GM03348 (cell line): ENCODE data around the gene CIROP.
A peak's percentile ranks its signal among the peaks of the same experiment; 100 is the strongest.
"Not testable (repeated sequence)": the region's sequence is repeated elsewhere in the genome, so short reads cannot be mapped to it uniquely, and the experiment has no call there.

Source experiments
- DNase-seq: peaks from one replicate; pipeline ENCODE4 v3.0.0; 2012; ENCODE audit warnings: low spot score

Gene CIROP

DNA sequence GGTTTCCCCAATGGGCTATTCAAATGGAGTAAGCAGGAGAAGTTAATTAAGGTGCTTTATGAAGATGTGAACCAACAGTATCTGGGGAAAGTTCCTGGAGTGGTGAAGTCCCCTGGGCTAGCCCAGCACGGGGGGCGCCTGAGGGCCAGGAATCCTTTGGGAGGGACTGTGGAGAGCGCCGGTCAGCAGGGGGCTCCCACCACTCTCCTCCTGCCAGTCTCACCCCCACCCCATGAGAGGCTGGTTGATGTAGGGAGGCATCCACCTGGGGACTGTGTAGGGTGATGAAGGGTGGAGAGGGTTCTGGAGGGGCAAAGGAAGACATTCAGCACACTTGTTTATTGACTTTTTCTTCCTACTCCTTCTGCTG is 9.9 kb upstream of the CIROP start:
- DNase-seq, result no peak

DNA sequence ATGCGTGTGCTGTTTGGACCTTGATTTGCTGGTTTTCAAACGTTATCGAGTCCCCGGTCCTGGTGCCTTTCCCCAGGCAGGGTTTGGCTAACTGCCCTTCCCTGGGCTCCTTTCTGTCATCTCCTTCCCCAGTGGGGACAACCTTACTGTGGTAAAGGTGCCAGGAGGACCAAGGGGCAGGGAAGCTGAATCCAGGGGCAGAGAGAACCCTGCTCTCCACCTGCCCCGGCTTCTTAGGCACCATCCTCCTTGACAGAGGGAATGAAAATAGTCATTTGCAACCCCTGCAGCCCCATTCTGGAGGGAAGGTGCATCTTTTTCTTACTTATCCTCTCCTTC is 9.3 kb upstream of the CIROP start:
- DNase-seq, result no peak

DNA sequence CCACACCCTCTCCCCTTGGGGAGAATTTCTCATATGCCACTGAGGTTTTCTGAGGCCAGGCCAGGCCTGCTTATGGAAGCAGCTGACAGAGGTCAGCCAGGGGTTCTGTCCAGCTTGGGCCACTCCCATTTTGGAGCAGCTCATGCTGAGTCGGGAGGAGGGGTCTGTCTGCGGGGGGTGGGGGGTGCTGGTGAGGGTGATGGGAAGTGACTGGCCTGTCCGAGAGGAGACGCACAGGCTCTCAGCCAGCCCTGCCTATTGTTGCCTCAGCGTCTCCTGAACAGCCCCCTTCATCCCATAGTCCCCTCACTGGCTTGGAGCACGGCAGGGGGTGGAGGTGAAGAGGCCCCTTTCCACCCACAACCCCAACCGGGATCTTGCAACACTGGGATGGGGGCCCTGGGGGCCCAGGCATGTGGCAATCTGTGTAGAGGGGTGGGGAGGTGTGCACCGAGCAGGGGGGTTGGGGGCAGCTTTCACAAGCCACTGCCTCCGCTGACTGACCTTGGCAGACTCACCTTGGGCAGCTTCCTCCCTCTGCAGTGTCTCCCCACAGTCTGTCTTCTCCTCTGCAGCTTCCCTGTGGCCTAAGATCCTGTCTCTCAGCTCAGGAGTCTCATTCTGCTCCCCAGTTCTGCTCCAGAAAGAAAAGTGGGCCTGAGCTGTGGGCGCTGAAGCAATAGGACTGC is 8.8 kb upstream of the CIROP start:
- no peak for DNase-seq

GRCh38 chr14:23112359-23113178 is 7.8 kb upstream of the CIROP start:
- no peak for DNase-seq

DNA sequence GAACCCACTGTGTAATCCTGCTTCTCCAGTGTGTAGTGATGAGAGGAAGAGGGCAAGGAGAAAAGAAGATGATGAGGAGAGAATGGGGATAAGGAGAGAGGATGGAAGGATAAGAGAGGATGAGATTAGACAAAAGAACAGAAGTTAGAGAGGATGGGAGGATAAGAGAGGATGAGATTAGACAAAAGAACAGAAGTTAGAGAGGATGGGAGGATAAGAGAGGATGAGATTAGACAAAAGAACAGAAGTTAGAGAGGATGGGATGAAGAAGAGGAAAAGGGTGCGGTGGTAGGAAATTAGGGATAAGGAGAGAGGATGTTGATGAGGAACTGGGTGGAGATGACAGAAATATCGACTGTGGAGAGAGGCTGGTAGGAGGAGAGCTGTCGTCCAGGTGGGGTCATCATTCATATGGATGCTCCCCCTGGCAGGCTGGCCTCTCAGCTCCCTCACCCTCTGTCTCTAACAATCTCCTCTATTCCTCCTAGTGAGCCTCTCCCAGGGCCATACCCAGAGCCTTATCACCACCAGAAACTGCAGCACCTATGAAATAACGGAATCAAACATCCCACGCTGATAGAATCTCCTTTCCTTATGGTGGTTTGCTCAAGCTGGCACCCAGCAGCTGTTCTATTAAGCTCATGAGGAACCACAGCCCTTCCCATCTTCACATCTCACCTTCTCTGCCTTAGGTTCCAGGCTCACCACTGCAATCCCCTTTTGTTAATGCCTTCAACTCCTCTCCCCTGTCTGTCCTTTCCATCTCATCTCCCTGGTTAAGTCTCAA is 6.0 kb upstream of the CIROP start:
- DNase-seq, result no peak

GRCh38 chr14:23109769-23110168 is 5.0 kb upstream of the CIROP start:
- DNase-seq, result no peak

- DNase-seq, result not testable (repeated sequence)
Observed at GRCh38 chr14:23108169-23108568, 3.4 kb upstream of the CIROP start.

GRCh38 chr14:23107620-23108019 is 2.8 kb upstream of the CIROP start:
- not testable (repeated sequence) for DNase-seq

GRCh38 chr14:23106747-23107045 is 1.9 kb upstream of the CIROP start:
- DNase-seq, result no peak

DNA sequence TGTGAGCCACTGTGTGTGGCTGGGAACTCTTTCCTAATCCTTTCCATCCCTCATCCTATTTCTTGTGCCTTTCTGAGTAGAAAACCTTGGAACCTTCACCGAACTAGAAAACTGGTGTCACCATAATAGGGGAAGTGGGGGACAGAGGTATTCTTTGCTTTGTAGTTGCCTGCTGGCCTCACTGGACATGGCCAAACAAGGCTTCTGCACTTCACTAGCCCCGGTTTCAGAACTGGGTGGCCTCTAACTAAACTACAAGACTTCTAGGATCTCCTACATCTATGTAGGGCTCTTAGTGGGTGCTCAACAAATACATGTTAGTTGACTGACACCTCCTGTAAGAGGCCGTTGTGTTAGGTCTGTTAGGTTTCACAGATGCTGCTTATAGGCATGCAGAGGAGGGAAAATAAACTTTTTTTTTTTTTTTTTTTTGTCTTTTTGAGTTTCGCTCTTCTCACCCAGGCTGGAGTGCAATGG is 597 bp upstream of the CIROP start:
- no peak for DNase-seq

DNA sequence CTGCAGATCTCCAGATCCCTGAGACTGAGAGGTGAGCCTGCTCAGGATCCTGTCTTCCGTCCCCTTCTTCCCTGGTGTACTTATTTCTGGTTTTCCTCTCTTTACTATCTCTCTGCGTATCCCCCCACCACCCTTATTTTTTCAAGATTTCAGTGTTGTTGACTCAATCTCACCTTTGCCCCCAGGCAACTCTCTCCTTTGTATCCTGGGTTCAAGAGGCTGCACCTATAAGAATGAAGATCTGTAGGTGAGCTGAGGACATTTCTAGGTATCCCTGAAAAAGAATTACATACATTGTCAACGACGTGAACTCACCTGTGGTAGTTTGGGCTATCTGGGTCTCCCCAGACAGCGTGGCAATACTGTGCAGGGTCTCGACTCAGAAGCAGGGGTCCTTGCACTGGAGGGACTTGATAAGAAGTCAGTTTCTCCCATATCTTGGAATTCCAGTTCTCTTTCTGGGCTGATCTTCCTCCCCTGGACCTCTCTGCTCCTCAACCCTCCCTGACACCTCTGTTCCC is 659 bp downstream of the CIROP start:
- DNase-seq, result no peak

GRCh38 chr14:23103581-23103980 is 1.2 kb downstream of the CIROP start:
- no peak for DNase-seq

GRCh38 chr14:23102801-23103200 is 2.0 kb downstream of the CIROP start:
- no peak for DNase-seq

DNA sequence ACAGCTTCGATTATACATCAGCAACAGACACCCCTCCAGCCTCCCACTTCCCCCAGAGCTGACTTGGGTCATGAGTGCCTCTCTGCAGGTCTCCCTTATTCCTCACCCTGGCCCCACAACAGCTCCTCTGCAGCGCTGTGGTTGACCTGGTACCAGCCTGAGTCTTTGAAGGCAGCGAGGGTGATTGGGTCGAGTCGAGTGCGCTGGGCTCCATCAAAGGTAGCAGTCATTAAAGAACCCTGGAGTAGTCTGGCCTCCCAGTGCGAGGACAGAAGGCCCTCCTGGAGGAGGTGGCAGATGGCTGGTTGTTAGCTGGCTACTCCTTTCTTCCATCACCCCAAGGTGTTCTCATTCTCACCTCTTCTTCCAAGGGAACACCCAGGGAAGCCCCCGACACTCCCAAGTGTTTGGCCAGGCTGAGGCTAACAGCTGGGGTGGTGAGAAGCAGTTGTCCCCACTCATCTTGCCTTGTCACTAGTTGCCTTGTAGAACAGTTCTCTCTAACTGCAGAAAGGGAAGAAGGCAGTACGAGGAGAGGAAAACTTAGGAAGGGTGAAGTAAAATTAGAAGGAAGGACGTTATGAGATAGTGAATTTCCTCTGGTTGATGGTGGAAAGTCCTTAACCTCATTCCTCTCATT is 2.7 kb downstream of the CIROP start:
- no peak for DNase-seq

- DNase-seq, result no peak
Observed at GRCh38 chr14:23101213-23101970, 3.4 kb downstream of the CIROP start.

GRCh38 chr14:23099212-23099861 is 5.5 kb downstream of the CIROP start:
- DNase-seq, result no peak

- DNase-seq, result no peak
Observed at GRCh38 chr14:23097786-23098185, 7.0 kb downstream of the CIROP start.

DNA sequence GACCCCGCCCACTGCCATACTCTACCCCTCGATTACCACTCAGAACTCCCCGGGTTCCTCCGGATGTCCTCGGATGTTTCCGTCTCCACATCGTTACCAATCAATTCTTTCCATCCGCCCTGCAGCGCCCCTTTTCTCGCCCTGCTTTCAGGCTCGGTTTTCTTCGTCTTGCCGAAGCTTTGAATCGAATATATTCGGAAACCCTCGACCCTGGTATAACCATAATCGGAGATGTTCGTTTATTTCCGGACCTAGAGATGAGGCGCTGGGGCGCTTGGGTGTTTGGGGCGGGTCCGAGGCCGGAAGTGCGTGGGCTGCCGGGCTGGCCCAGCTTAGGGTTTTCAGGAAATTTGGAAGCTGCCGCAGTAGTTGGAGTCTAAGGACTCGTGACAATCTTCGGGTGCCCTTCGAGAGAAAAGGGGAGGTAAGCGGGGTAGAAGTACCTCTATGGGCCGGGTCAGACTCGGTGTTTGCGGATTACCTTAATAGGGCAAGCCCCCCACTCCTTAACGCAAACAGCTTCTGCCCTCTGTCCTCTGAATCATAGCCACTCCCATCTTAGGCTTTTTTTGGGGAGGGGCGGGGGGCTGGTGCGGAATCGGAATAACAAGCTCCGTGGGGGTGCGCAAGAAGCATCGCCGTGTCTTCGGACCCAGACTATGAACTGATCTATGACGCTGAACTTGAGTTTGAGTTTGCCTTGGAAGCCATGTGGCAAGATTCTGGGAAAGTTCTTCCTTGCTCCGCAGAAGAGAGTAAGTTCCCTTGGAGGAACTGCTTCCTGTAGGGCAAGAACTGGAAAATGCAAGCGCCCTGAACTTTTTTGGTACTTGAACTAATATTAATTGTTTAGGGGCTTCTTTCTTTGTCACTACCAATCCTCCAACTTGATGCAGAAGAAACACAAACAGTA is 9.3 kb downstream of the CIROP start, which contains the start of gene C14orf119:
Gene C14orf119, plus strand, starts transcription at position 310 of the 913 bp plus-strand sequence. CDS start 2,154 bp downstream, outside the sequence.
- peak; percentile 98 for DNase-seq

- peak; percentile 85 for DNase-seq
Observed at GRCh38 chr14:23094666-23095195, 10.1 kb downstream of the CIROP start, which contains the start of gene ACIN1. ACIN1 (minus strand) TSS chr14:23095136; CDS start chr14:23095112, 24 bp downstream.
